HL-60/S4 treated with phorbol 12-myristate 13-acetate at 8.2 ng/mL for 4 days and 3 days (cell line): ENCODE results near the gene WNT3.

ENCODE experiments used
- in situ Hi-C: fragments of 300-500 bp; cut with MboI; formaldehyde crosslinking; loops from 2 replicates; pipeline ENCODE4 v1.15.0; 2022; ENCODE audit warnings: low sequenced_read_pairs

Gene WNT3

DNA sequence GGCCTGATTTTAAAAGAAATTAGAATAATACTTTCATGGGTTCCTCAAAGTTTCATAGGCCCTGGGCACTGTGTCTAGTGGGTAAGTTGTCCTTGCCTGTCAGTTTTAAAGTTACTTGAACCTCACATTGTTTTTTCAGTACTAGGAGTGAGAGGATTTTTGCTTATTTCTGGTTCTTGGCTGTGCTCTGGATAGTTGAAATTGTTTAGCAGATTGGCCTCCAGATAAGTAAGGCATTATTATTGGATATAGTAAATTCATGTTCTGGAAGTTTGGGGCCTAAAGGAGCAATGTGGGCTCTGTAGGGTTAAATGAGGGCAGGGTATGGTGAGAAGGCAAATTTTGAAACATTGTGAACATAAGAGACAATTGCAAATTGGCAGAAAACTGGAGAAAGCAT lies 78.5 kb downstream of the WNT3 start:
- in situ Hi-C loops, result no loop called here

- in situ Hi-C loops, result no loop called here
Measured at GRCh38 chr17:46738544-46738943, 79.9 kb downstream of the WNT3 start.

GRCh38 chr17:46737326-46737725 lies 81.2 kb downstream of the WNT3 start:
- in situ Hi-C loops, result no loop called here

- in situ Hi-C loops, result no loop called here
Measured at GRCh38 chr17:46736100-46736499, 82.4 kb downstream of the WNT3 start.

- in situ Hi-C loops, result no loop called here
Measured at GRCh38 chr17:46733837-46734475, 84.5 kb downstream of the WNT3 start.

DNA sequence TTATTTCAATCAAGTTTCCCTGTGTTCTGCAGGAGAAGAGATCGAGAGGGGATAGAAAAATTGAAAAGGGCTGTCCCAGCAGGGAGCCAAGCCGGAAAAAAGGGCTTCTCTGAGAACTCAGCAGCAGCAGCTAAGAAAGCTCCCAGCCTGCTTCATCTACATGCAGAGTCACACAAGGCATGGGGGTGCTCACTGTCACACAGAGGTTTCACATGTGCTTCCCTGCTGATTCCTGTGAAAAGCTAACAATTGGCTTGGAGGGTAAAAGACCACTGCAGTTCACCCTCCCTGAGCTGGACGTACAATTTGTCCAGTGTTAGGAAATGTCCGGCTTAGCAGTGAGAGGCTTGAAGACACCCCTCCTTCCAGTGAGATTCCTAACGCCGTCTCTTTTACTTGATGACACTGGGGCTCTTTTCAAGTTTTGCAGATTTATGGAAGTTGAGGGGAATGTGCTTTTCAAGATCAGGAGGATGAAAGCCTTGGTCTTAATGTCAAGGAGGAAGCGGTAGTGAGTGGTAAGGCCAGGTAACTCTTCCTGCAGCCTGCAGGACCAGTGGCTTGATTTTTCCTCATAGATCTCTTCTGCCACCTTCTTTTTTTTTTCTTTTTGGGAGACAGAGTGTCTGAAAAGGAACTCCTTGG lies 85.6 kb downstream of the WNT3 start:
- in situ Hi-C loops, result no loop called here

- in situ Hi-C loops, result no loop called here
Measured at GRCh38 chr17:46732160-46732559, 86.3 kb downstream of the WNT3 start.

DNA sequence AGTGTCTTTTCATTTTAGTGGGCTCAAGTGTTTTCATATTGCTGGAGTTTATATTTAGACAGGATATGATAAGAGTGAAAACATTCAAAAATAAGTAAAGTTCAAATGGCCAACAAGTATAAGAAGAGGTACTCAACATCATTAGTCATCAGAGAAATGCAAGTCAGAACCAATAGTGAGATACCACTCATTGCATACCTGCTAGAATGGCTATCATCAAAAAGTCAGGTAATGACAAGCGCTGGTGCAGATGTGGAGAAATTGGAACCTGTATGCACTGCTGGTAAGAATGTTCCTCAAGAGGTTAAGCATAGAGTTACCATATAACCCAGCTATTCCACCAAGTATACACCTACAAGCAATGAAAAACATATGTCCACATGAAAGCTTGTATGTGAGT lies 87.8 kb downstream of the WNT3 start:
- in situ Hi-C loops, result no loop called here

DNA sequence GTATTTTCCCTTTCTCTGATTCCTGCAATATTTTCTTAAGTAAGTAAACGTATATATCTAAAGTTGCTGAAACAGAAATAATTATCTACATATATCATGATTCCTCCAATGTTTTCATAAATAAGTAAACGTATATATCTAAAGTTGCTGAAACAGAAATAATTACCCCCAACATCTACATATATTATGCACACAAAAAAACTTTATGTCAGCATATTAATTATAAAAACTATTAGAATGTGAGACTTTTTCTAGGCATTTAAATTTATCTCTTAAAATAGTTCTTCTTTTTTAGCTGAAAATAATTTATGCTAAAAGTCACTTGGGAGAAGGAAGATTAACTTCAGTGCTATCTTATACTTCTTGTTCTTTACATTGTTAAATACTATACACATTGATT lies 88.5 kb downstream of the WNT3 start:
- in situ Hi-C loops, result no loop called here

DNA sequence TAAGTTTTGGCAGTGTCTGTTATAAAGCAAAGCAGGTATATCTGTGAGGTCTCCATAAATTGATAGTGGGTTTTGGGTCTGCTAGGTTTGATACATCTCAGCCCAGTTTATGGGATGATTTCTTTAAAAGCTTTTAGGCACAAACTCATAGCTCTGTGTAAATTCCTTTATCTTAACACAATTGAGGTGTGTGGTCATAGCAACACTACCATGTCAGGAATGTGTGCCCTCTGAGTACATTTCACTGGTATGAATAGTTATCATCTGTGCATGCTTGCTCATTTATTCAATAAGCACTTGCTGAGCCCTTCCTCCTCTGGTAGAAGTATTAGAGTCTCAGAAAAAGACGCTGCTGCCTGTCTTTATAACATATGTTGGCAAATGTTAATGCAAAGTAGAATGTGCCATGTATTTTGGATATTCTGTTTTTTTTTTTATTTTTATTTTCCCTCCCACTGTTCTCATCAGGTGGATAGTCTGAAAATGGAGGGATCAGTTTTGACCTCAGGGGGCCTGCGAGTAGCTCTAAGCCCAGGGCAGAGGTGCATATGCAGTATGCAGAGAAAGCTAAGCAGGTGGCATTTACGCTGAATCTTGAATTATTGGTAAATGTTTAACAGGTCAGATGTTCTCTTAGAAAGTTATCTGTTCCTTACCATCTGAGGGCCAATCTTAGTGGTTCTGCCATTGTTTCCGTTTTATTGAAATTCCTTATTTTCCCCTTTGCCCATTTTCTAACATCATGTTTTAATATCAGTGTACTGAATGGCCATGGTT lies 90.7 kb downstream of the WNT3 start:
- in situ Hi-C loops, result no loop called here

GRCh38 chr17:46726206-46726605 lies 92.3 kb downstream of the WNT3 start:
- in situ Hi-C loops, result no loop called here

DNA sequence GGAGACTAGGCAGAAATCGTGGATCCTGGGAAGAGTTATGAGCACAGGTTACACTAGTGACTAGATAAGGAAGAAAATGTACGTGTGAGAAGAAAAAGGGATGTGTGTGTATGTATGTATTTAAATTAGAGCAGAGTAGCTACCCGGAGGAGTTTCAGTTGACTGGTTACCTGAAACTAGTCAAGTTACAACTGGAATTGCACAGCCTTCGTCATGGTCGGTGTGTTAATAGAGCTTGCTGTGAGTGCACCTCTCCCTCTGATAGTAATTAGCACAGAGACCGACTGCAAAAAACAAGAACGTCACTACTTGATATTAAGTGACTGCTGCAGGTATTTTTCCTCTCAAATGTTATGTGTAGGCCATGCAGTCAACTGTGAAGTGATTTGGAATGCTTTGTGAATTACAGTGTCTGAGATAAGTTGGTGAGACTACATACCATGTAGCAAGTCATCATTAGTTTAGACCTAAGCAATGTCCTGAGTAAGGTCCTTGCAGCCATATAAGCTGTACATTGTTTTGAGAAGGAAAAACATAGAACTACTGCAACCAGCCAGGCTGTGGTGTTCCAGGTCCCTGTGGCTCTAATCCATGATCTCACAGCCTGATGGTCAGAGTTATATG lies 95.7 kb downstream of the WNT3 start:
- in situ Hi-C loops, result no loop called here

- in situ Hi-C loops, result no loop called here
Measured at GRCh38 chr17:46720408-46720807, 98.1 kb downstream of the WNT3 start.

DNA sequence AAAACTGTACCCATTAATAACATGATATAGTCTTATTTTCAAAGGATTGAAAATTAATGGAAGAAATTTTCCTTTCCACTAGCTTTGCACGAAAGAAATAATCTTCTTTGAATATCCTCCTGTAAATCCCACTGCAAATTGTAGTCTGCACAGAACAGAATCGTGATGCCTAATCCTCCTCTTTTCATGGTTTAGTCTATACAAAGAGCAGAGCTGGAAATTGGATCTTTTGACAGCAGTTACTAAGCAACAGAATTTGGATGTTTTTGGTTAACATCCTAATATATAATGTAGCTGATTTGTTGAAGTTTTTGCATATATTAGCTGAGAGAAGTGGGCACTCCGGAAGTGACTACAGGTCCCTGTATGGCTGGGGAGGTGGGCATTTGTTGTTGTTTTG lies 98.6 kb downstream of the WNT3 start:
- in situ Hi-C loops, result no loop called here

DNA sequence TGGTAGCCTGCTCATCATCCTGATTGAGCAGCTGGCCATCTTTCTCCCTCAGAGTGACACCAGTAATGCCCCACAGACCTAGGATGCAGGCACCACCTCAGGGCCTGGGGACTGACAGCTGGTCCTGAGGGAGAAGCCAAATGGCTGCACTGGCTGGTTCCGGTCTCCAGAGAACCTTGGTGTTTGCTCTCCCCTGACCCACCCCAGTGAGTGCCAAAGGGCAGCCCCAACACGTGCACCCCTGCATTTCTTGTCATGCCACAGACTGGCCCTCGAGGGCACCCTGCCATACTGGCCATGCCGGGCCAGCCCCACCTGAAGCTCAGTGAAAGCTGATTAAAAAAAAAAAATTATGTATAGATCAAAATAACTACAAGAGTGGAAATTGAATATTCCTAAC lies 100.5 kb downstream of the WNT3 start:
- in situ Hi-C loops, result no loop called here
